ENCODE data around the gene KIAA0513.

The KIAA0513 gene

DNA sequence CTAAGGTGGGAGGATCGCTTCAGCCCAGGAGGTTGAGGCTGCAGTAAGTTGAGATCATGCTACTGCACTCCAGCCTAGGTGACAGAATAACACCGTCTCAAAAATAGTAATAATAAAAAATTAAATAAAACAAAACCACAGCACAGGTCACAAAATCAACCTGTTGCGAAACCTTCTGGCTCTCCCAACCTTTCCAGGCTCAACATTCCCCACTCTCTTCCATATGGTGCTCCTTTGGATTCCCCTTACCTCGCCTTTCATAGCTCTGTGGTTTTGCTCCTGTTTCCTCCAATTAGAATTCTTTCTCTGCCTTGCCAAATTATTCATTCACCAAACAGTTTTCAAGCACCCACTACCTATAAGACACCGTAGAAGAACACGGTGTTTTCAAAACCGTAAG lies 21.0 kb upstream of the KIAA0513 start:
- Histone ChIP-seq H3K27me3 (replicated peaks; ENCODE audit: control insufficient read depth, insufficient read depth, low read length) (no peaks in the 10 kb centered on the region), H3K4me3 (replicated peaks; ENCODE audit: low read depth, low read length) (no peak overlapping the region), H3K36me3 (ENCODE audit: control insufficient read depth, insufficient read depth, low read length) (no peaks in the 10 kb centered on the region)
- TF ChIP-seq, protein P1, sequence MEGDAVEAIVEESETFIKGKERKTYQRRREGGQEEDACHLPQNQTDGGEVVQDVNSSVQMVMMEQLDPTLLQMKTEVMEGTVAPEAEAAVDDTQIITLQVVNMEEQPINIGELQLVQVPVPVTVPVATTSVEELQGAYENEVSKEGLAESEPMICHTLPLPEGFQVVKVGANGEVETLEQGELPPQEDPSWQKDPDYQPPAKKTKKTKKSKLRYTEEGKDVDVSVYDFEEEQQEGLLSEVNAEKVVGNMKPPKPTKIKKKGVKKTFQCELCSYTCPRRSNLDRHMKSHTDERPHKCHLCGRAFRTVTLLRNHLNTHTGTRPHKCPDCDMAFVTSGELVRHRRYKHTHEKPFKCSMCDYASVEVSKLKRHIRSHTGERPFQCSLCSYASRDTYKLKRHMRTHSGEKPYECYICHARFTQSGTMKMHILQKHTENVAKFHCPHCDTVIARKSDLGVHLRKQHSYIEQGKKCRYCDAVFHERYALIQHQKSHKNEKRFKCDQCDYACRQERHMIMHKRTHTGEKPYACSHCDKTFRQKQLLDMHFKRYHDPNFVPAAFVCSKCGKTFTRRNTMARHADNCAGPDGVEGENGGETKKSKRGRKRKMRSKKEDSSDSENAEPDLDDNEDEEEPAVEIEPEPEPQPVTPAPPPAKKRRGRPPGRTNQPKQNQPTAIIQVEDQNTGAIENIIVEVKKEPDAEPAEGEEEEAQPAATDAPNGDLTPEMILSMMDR (IDR thresholded peaks at IDR 0.05; ENCODE audit: insufficient read depth, low read length, poor library complexity, severe bottlenecking) = no peak
- DNase-seq (ENCODE audit: extremely low read depth, insufficient read length) = no peak

DNA sequence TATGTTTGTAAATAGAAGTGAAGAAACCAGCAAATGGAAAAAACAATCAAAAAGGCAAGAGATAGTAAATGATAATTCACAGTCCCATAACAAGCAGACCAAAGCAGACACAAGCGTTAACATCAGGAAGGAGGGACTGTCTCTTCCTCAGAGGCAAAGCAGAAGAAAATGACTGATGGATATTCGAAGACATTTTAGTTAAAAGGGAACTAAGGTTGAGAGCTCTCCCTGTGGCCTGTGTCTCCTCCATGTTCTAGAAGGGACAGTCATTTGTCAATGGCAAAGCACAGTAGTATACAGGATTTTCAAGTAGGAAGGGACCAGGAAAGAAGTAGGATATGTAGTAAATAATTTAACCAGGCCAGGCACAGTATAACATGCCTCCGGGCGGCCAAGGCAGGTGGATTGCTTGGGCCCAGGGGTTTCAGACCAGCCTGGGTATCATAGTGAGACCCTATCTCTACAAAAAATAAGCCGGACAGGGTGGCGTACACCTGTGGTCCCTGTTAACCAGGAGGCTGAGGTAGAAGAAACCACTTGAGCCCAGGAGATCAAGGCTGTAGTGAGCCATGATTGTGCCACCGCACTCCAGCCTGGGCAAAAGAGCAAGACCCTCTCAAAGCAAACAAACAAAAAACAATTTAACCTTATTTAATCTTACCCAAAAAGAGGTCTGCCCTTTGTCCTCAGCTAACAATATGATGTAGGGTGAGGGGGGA lies 19.9 kb upstream of the KIAA0513 start:
- no peaks in the 10 kb centered on the region for H3K36me3 ChIP-seq (ENCODE audit: control insufficient read depth, insufficient read depth, low read length)
- H3K27me3 ChIP-seq (replicated peaks; ENCODE audit: control insufficient read depth, insufficient read depth, low read length) = no peaks in the 10 kb centered on the region
- no peak overlapping the region for H3K4me3 ChIP-seq (replicated peaks; ENCODE audit: low read depth, low read length)
- TF ChIP-seq, protein P1 (IDR thresholded peaks at IDR 0.05; ENCODE audit: insufficient read depth, low read length, poor library complexity, severe bottlenecking) = no peak
- no peak for DNase-seq (ENCODE audit: extremely low read depth, insufficient read length)

DNA sequence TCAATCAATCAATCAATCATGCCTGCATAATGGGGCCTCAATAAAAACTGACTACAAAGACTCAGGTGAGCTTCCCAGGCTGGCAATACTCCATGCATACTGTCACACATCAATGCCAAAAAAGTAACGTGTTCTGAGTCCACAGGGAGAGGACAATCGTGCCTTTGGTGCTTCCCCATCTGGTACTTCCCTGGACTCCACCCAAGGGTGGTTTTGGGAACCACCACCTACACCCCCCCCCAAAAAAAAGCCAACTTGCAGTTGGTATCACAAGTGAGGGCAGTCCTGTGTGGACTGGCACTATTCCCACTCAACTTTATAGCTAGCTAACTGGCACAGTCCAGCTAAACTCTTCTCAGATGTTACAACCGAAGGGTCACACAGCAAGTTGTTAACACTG lies 19.3 kb upstream of the KIAA0513 start:
- TF ChIP-seq, protein P1 (IDR thresholded peaks at IDR 0.05; ENCODE audit: insufficient read depth, low read length, poor library complexity, severe bottlenecking) = no peak
- DNase-seq (ENCODE audit: extremely low read depth, insufficient read length) = no peak
- Histone ChIP-seq H3K27me3 (replicated peaks; ENCODE audit: control insufficient read depth, insufficient read depth, low read length) (no peaks in the 10 kb centered on the region), H3K4me3 (replicated peaks; ENCODE audit: low read depth, low read length) (no peak overlapping the region), H3K36me3 (ENCODE audit: control insufficient read depth, insufficient read depth, low read length) (no peaks in the 10 kb centered on the region)

DNA sequence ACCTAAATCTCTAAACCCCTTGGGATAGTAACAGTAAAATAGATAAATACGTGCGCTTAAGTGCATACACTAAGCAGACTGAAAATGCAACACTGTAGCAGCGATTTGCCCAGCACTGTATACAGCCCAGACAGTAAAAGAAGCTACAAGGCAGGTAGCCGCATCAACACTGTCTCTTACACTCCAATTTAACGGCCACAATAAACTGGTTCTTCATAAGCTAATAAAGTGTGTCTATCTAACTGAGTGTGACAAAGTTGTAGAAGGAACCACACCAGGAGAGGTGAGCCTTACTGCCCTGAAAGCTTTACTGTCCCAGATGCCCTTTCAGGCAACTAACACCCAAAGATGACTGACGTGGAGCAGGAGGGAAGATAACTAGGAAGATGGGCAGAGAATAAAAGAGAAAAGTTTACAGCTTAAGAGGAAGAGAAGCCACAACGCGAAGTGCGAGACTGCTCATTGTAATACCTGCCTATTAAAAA lies 17.1 kb upstream of the KIAA0513 start:
- TF ChIP-seq, protein P1 (IDR thresholded peaks at IDR 0.05; ENCODE audit: insufficient read depth, low read length, poor library complexity, severe bottlenecking) = no peak
- Histone ChIP-seq H3K36me3 (ENCODE audit: control insufficient read depth, insufficient read depth, low read length) (no peaks in the 10 kb centered on the region), H3K27me3 (replicated peaks; ENCODE audit: control insufficient read depth, insufficient read depth, low read length) (no peaks in the 10 kb centered on the region), H3K4me3 (replicated peaks; ENCODE audit: low read depth, low read length) (peak overlapping the region; percentile 77)
- DNase-seq (ENCODE audit: extremely low read depth, insufficient read length) = no peak

DNA sequence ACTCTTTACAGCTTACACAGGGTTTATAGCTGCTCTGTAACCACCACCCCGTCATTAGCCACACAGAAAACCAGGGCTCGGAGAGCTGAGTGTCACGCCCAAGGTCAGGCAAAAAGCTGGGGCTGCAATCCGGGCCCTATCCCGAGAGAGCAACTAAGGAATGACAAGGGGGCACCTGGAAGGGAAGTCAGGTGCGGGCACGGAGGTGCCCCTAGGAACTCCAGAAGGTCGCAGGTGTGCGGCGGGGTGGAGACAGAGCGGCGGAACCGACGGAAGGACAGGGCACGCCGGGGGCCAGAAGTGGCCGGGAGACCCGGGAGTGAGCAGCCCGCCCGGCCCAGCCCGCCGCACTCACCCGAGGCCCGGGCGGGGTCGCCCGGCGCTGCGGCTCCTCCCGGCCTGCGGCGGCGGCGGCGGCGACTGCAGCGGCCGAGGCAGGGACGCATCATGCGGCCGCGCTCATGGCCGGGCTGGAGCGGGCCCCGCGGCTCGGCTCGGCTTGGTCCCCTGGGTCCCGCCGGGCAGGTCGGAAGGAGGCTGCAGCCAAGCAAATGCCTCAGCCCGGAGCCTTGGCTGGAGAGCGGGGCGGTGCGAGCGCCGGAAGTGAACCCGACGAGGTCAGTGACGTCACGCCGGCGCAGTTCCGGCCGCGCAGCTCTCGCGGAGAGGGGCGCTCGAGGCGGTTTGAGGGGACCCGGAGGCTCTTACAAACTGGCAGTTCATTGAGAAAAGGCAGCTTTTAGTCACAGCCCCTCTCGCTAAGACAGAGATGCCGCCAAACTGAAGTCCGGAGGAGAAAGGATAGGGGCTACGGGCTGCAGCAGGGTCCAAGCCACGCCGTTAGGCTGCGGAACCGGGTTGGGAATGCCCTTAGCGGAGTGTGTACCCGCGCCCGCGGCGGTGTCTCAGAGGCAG lies 16.4 kb upstream of the KIAA0513 start, which contains the start of gene ZDHHC7:
TSS of gene ZDHHC7 (minus strand) at position 605 of the 915 bp plus-strand sequence. CDS start 20,917 bp downstream, outside the sequence.
- TF ChIP-seq, protein P1 (IDR thresholded peaks at IDR 0.05; ENCODE audit: insufficient read depth, low read length, poor library complexity, severe bottlenecking) = peak; percentile 1

More for the DNA sequence above, 16.4 kb upstream of the KIAA0513 start, which contains the start of gene ZDHHC7:
- H3K27me3 ChIP-seq (replicated peaks; ENCODE audit: control insufficient read depth, insufficient read depth, low read length) = no peaks in the 10 kb centered on the region
- DNase-seq (ENCODE audit: extremely low read depth, insufficient read length) = peak; percentile 92
- no peaks in the 10 kb centered on the region for H3K36me3 ChIP-seq (ENCODE audit: control insufficient read depth, insufficient read depth, low read length)
- H3K4me3 ChIP-seq (replicated peaks; ENCODE audit: low read depth, low read length) = peak within 1 kb of the TSS; percentile 77
